ENCODE data around the gene LASP1NB.
A peak's percentile ranks its signal among the peaks of the same experiment; 100 is the strongest.

The LASP1NB gene

GRCh38 chr17:38885728-38886642 is 39.4 kb upstream of the LASP1NB start:
- Histone ChIP-seq H3K9me3 (ENCODE audit: control insufficient read depth in 2 of 2, insufficient read depth in 1 of 2, low read depth in 1 of 2, low read length in 1 of 2) (no peaks in the 10 kb centered on the region), H3K27ac (ENCODE audit: low read depth in 2 of 2, low read length in 1 of 2) (no peak overlapping the region), H3K27me3 (ENCODE audit: control insufficient read depth in 1 of 2, insufficient read depth in 2 of 2, low read length in 2 of 2) (no peaks in the 10 kb centered on the region), H3K36me3 (ENCODE audit: control insufficient read depth in 2 of 2, insufficient read depth in 2 of 2, low read length in 1 of 2) (peaks cover 3 to 45% of the 10 kb centered on the region in 2 donors), H3K4me1 (ENCODE audit: control insufficient read depth in 2 of 2, insufficient read depth in 2 of 2, low read length in 1 of 2) (peaks cover 19 to 20% of the 10 kb centered on the region in 2 donors), H3K4me3 (ENCODE audit: low read depth in 1 of 2, low read length in 2 of 2) (no peak overlapping the region)
- 46 to 56% methylated on average over 11 of the region's 11 CpGs for WGBS, 2 donors

GRCh38 chr17:38886643-38887010 is 38.8 kb upstream of the LASP1NB start:
- H3K27me3 ChIP-seq (ENCODE audit: control insufficient read depth in 1 of 2, insufficient read depth in 2 of 2, low read length in 2 of 2): no peaks in the 10 kb centered on the region
- H3K36me3 ChIP-seq (ENCODE audit: control insufficient read depth in 2 of 2, insufficient read depth in 2 of 2, low read length in 1 of 2): peaks cover 3 to 48% of the 10 kb centered on the region in 2 donors
- peaks cover 16 to 17% of the 10 kb centered on the region in 2 donors for H3K4me1 ChIP-seq (ENCODE audit: control insufficient read depth in 2 of 2, insufficient read depth in 2 of 2, low read length in 1 of 2)
- H3K4me3 ChIP-seq (ENCODE audit: low read depth in 1 of 2, low read length in 2 of 2): no peak overlapping the region
- H3K27ac ChIP-seq (ENCODE audit: low read depth in 2 of 2, low read length in 1 of 2): no peak overlapping the region
- WGBS, 2 donors: 60 to 73% methylated on average over 8 of the region's 8 CpGs
- H3K9me3 ChIP-seq (ENCODE audit: control insufficient read depth in 2 of 2, insufficient read depth in 1 of 2, low read depth in 1 of 2, low read length in 1 of 2): no peaks in the 10 kb centered on the region

GRCh38 chr17:38888842-38889241 is 36.6 kb upstream of the LASP1NB start:
- H3K4me3 ChIP-seq (ENCODE audit: low read depth in 1 of 2, low read length in 2 of 2): no peak overlapping the region
- 85 to 92% methylated on average over 9 of the region's 9 CpGs for WGBS, 2 donors
- no peak overlapping the region for H3K27ac ChIP-seq (ENCODE audit: low read depth in 2 of 2, low read length in 1 of 2)
- H3K27me3 ChIP-seq (ENCODE audit: control insufficient read depth in 1 of 2, insufficient read depth in 2 of 2, low read length in 2 of 2): no peaks in the 10 kb centered on the region
- H3K4me1 ChIP-seq (ENCODE audit: control insufficient read depth in 2 of 2, insufficient read depth in 2 of 2, low read length in 1 of 2): peaks cover 9 to 19% of the 10 kb centered on the region in 2 donors
- H3K9me3 ChIP-seq (ENCODE audit: control insufficient read depth in 2 of 2, insufficient read depth in 1 of 2, low read depth in 1 of 2, low read length in 1 of 2): no peaks in the 10 kb centered on the region
- H3K36me3 ChIP-seq (ENCODE audit: control insufficient read depth in 2 of 2, insufficient read depth in 2 of 2, low read length in 1 of 2): peaks cover 7 to 60% of the 10 kb centered on the region in 2 donors

GRCh38 chr17:38889745-38890409 is 35.5 kb upstream of the LASP1NB start:
- Histone ChIP-seq H3K4me3 (ENCODE audit: low read depth in 1 of 2, low read length in 2 of 2) (no peak overlapping the region), H3K27ac (ENCODE audit: low read depth in 2 of 2, low read length in 1 of 2) (no peak overlapping the region)

GRCh38 chr17:38890410-38890746 is 35.0 kb upstream of the LASP1NB start:
- no peak overlapping the region for H3K27ac ChIP-seq (ENCODE audit: low read depth in 2 of 2, low read length in 1 of 2)
- 66 to 81% methylated on average over 8 of the region's 8 CpGs for WGBS, 2 donors
- no peak overlapping the region for H3K4me3 ChIP-seq (ENCODE audit: low read depth in 1 of 2, low read length in 2 of 2)
- H3K36me3 ChIP-seq (ENCODE audit: control insufficient read depth in 2 of 2, insufficient read depth in 2 of 2, low read length in 1 of 2): peaks cover 4 to 54% of the 10 kb centered on the region in 2 donors
- peaks cover 7 to 14% of the 10 kb centered on the region in 2 donors for H3K4me1 ChIP-seq (ENCODE audit: control insufficient read depth in 2 of 2, insufficient read depth in 2 of 2, low read length in 1 of 2)
- H3K27me3 ChIP-seq (ENCODE audit: control insufficient read depth in 1 of 2, insufficient read depth in 2 of 2, low read length in 2 of 2): no peaks in the 10 kb centered on the region
- no peaks in the 10 kb centered on the region for H3K9me3 ChIP-seq (ENCODE audit: control insufficient read depth in 2 of 2, insufficient read depth in 1 of 2, low read depth in 1 of 2, low read length in 1 of 2)

More at GRCh38 chr17:38889745-38890409, 35.5 kb upstream of the LASP1NB start:
- H3K4me1 ChIP-seq (ENCODE audit: control insufficient read depth in 2 of 2, insufficient read depth in 2 of 2, low read length in 1 of 2): peaks cover 9 to 19% of the 10 kb centered on the region in 2 donors
- H3K9me3 ChIP-seq (ENCODE audit: control insufficient read depth in 2 of 2, insufficient read depth in 1 of 2, low read depth in 1 of 2, low read length in 1 of 2): no peaks in the 10 kb centered on the region
- 81 to 84% methylated on average over 12 of the region's 12 CpGs for WGBS, 2 donors
- H3K27me3 ChIP-seq (ENCODE audit: control insufficient read depth in 1 of 2, insufficient read depth in 2 of 2, low read length in 2 of 2): no peaks in the 10 kb centered on the region
- peaks cover 7 to 59% of the 10 kb centered on the region in 2 donors for H3K36me3 ChIP-seq (ENCODE audit: control insufficient read depth in 2 of 2, insufficient read depth in 2 of 2, low read length in 1 of 2)

GRCh38 chr17:38891441-38891840 is 34.0 kb upstream of the LASP1NB start:
- Histone ChIP-seq H3K4me1 (ENCODE audit: control insufficient read depth in 2 of 2, insufficient read depth in 2 of 2, low read length in 1 of 2) (peaks cover 0 to 10% of the 10 kb centered on the region in 2 donors), H3K36me3 (ENCODE audit: control insufficient read depth in 2 of 2, insufficient read depth in 2 of 2, low read length in 1 of 2) (peaks cover 8 to 49% of the 10 kb centered on the region in 2 donors), H3K4me3 (ENCODE audit: low read depth in 1 of 2, low read length in 2 of 2) (no peak overlapping the region), H3K27ac (ENCODE audit: low read depth in 2 of 2, low read length in 1 of 2) (no peak overlapping the region), H3K27me3 (ENCODE audit: control insufficient read depth in 1 of 2, insufficient read depth in 2 of 2, low read length in 2 of 2) (no peaks in the 10 kb centered on the region), H3K9me3 (ENCODE audit: control insufficient read depth in 2 of 2, insufficient read depth in 1 of 2, low read depth in 1 of 2, low read length in 1 of 2) (peaks cover 0 to 2% of the 10 kb centered on the region in 2 donors)
- WGBS, 2 donors: 73 to 84% methylated on average over 8 of the region's 8 CpGs

GRCh38 chr17:38892083-38892482 is 33.3 kb upstream of the LASP1NB start:
- H3K36me3 ChIP-seq (ENCODE audit: control insufficient read depth in 2 of 2, insufficient read depth in 2 of 2, low read length in 1 of 2): peaks cover 8 to 48% of the 10 kb centered on the region in 2 donors
- no peaks in the 10 kb centered on the region for H3K27me3 ChIP-seq (ENCODE audit: control insufficient read depth in 1 of 2, insufficient read depth in 2 of 2, low read length in 2 of 2)
- 89 to 91% methylated on average over 4 of the region's 4 CpGs for WGBS, 2 donors
- no peak overlapping the region for H3K4me3 ChIP-seq (ENCODE audit: low read depth in 1 of 2, low read length in 2 of 2)
- no peak overlapping the region for H3K27ac ChIP-seq (ENCODE audit: low read depth in 2 of 2, low read length in 1 of 2)
- H3K4me1 ChIP-seq (ENCODE audit: control insufficient read depth in 2 of 2, insufficient read depth in 2 of 2, low read length in 1 of 2): peaks cover under 1 to 9% of the 10 kb centered on the region in 2 donors
- peaks cover 0 to 2% of the 10 kb centered on the region in 2 donors for H3K9me3 ChIP-seq (ENCODE audit: control insufficient read depth in 2 of 2, insufficient read depth in 1 of 2, low read depth in 1 of 2, low read length in 1 of 2)

GRCh38 chr17:38892620-38893019 is 32.8 kb upstream of the LASP1NB start:
- Histone ChIP-seq H3K4me3 (ENCODE audit: low read depth in 1 of 2, low read length in 2 of 2) (no peak overlapping the region), H3K27me3 (ENCODE audit: control insufficient read depth in 1 of 2, insufficient read depth in 2 of 2, low read length in 2 of 2) (no peaks in the 10 kb centered on the region), H3K36me3 (ENCODE audit: control insufficient read depth in 2 of 2, insufficient read depth in 2 of 2, low read length in 1 of 2) (peaks cover 8 to 45% of the 10 kb centered on the region in 2 donors), H3K9me3 (ENCODE audit: control insufficient read depth in 2 of 2, insufficient read depth in 1 of 2, low read depth in 1 of 2, low read length in 1 of 2) (peaks cover 0 to 2% of the 10 kb centered on the region in 2 donors), H3K27ac (ENCODE audit: low read depth in 2 of 2, low read length in 1 of 2) (no peak overlapping the region), H3K4me1 (ENCODE audit: control insufficient read depth in 2 of 2, insufficient read depth in 2 of 2, low read length in 1 of 2) (peaks cover 3 to 13% of the 10 kb centered on the region in 2 donors)
- WGBS, 2 donors: 85 to 86% methylated on average over 13 of the region's 13 CpGs

GRCh38 chr17:38893113-38893512 is 32.3 kb upstream of the LASP1NB start:
- peaks cover 0 to 2% of the 10 kb centered on the region in 2 donors for H3K9me3 ChIP-seq (ENCODE audit: control insufficient read depth in 2 of 2, insufficient read depth in 1 of 2, low read depth in 1 of 2, low read length in 1 of 2)
- H3K36me3 ChIP-seq (ENCODE audit: control insufficient read depth in 2 of 2, insufficient read depth in 2 of 2, low read length in 1 of 2): peaks cover 8 to 41% of the 10 kb centered on the region in 2 donors
- H3K4me3 ChIP-seq (ENCODE audit: low read depth in 1 of 2, low read length in 2 of 2): no peak overlapping the region
- H3K27ac ChIP-seq (ENCODE audit: low read depth in 2 of 2, low read length in 1 of 2): peak overlapping the region; percentile 21 to 43
- whole genome bisulfite sequencing, 2 donors: 74 to 82% methylated on average over 5 of the region's 5 CpGs
- peaks cover 3 to 16% of the 10 kb centered on the region in 2 donors for H3K4me1 ChIP-seq (ENCODE audit: control insufficient read depth in 2 of 2, insufficient read depth in 2 of 2, low read length in 1 of 2)
- H3K27me3 ChIP-seq (ENCODE audit: control insufficient read depth in 1 of 2, insufficient read depth in 2 of 2, low read length in 2 of 2): no peaks in the 10 kb centered on the region
